Mesodermal cell (in vitro differentiated cells): ENCODE measurements around the gene ILF3.
A peak's percentile ranks its signal among the peaks of the same experiment; 100 is the strongest.

ENCODE experiments used
- H3K27ac ChIP-seq: 2 replicates; pipeline ENCODE4 v1.7.0; 2013; ENCODE audit warnings: mild to moderate bottlenecking, low read depth, low read length, moderate library complexity; ENCODE audit not compliant: severe bottlenecking
- H3K36me3 ChIP-seq: 2 replicates; pipeline ENCODE4 v1.7.1; 2013; ENCODE audit warnings: mild to moderate bottlenecking, low read length, moderate library complexity; ENCODE audit not compliant: control insufficient read depth, insufficient read depth
- H3K4me1 ChIP-seq: one replicate; pipeline ENCODE4 v1.7.1; 2013; ENCODE audit warnings: mild to moderate bottlenecking, low read length; ENCODE audit not compliant: insufficient read depth, control insufficient read depth, poor library complexity, severe bottlenecking
- H3K4me3 ChIP-seq: 2 replicates; pipeline ENCODE4 v1.7.0; 2013; ENCODE audit warnings: low read length, control low read depth, mild to moderate bottlenecking; ENCODE audit not compliant: insufficient read depth, poor library complexity, severe bottlenecking; ENCODE audit errors: extremely low read depth
- H3K9me3 ChIP-seq: 2 replicates; pipeline ENCODE4 v1.7.1; 2013; ENCODE audit warnings: mild to moderate bottlenecking, low read length, moderate library complexity; ENCODE audit not compliant: control insufficient read depth
- WGBS, 2 experiments: methylation state at CpG; one replicate each; pipeline ENCODE4 v1.1.5; 2013; ENCODE audit warnings: missing lambda C conversion rate in 2 of 2; ENCODE audit not compliant: insufficient coverage in 2 of 2; 5-methylcytosine and 5-hydroxymethylcytosine counted together

The ILF3 gene

GRCh38 chr19:10686661-10687517 lies 32.7 kb downstream of the ILF3 start:
- Histone ChIP-seq H3K4me1 (no peaks in the 10 kb centered on the region), H3K4me3 (no peak overlapping the region), H3K27ac (no peak overlapping the region), H3K36me3 (peaks cover 97% of the 10 kb centered on the region), H3K9me3 (no peaks in the 10 kb centered on the region)
- WGBS, 2 experiments: 94 to 95% methylated on average over 26 of the region's 31 CpGs

DNA sequence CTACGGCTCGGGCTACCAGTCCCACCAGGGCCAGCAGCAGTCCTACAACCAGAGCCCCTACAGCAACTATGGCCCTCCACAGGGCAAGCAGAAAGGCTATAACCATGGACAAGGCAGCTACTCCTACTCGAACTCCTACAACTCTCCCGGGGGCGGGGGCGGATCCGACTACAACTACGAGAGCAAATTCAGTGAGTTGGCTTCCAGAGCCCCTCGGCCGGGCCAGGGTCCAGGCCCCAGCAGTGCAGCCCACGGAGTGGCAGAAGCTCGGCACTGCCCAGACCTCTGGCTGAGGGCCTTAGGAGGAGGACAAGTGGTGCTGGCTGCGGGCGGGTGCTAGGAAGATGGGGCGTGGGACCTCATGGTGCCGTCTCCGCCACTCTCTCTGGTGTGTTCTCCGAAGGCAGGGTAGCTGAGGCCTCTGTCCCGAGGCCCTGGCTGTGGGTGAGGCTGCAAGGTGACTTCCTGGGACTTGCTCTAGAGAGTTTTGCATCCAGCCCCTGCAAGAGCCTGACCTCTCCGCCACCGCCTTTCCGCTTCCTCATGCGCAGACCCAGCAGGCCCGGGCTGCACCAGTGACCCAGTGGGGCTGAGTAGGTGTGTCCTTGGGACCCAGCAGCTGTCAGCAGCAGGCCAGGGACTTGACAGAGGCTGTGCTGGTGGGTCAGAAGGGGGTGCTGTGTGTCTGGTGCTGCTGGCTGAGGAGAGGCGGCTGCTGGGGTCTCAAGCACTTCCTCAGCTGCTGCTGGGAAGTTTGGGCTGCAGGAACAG lies 33.6 kb downstream of the ILF3 start:
- no peak overlapping the region for H3K4me3 ChIP-seq
- peaks cover 97% of the 10 kb centered on the region for H3K36me3 ChIP-seq
- 92% methylated on average over 24 to 25 of the region's 25 CpGs for WGBS, 2 experiments
- no peaks in the 10 kb centered on the region for H3K4me1 ChIP-seq
- H3K9me3 ChIP-seq: no peaks in the 10 kb centered on the region
- no peak overlapping the region for H3K27ac ChIP-seq

- 95 to 99% methylated on average over 23 to 24 of the region's 27 CpGs for WGBS, 2 experiments
- no peak overlapping the region for H3K27ac ChIP-seq
- no peak overlapping the region for H3K4me3 ChIP-seq
- peaks cover 90% of the 10 kb centered on the region for H3K36me3 ChIP-seq
- no peaks in the 10 kb centered on the region for H3K4me1 ChIP-seq
- no peaks in the 10 kb centered on the region for H3K9me3 ChIP-seq
Observed at GRCh38 chr19:10688545-10689280, 34.6 kb downstream of the ILF3 start.

GRCh38 chr19:10690341-10690781 lies 36.2 kb downstream of the ILF3 start:
- H3K4me3 ChIP-seq: no peak overlapping the region
- WGBS, 2 experiments: 92 to 93% methylated on average over 6 of the region's 7 CpGs
- peaks cover 73% of the 10 kb centered on the region for H3K36me3 ChIP-seq

DNA sequence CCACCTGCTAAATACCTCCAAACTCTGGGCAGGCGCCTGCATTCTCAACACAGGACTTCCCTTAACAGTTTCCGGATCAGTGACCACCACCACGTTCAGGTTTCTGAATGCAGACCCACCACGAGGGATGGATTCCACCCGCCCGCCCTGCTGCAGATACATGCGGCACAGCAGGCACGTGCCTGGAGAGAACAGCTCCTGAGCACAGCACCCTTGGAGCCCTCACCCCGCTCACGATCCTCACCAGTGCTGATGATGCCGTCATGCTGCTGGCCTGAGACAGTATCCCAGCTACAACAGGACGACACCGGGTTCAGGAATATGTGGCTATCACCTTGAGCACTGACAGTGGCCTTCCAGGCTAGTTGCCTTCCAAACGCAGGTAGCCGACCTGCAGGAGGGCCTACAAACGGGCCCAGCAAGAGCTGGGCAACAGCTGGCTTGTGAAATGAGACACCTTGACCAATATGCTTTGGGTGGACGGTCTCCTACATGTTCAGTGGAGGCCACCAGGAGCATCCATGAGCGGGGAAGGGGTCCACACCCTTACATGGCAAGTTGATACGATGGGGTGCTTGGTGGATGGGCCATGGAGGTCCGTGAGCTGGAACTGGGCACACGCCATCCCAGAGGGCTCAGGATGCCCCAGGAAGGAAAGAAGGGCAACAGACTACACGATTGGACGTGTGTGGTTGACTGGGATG lies 37.2 kb downstream of the ILF3 start:
- no peak overlapping the region for H3K27ac ChIP-seq
- peaks cover 64% of the 10 kb centered on the region for H3K36me3 ChIP-seq
- WGBS, 2 experiments: 96 to 98% methylated on average over 23 of the region's 23 CpGs

More at GRCh38 chr19:10690341-10690781, 36.2 kb downstream of the ILF3 start:
- H3K9me3 ChIP-seq: no peaks in the 10 kb centered on the region
- no peak overlapping the region for H3K27ac ChIP-seq
- peaks cover 4% of the 10 kb centered on the region for H3K4me1 ChIP-seq

GRCh38 chr19:10691883-10692282 lies 37.7 kb downstream of the ILF3 start:
- H3K4me1 ChIP-seq: peaks cover 4% of the 10 kb centered on the region
- H3K9me3 ChIP-seq: no peaks in the 10 kb centered on the region
- H3K4me3 ChIP-seq: no peak overlapping the region
- no peak overlapping the region for H3K27ac ChIP-seq
- 96 to 100% methylated on average over 5 of the region's 5 CpGs for WGBS, 2 experiments
- peaks cover 59% of the 10 kb centered on the region for H3K36me3 ChIP-seq

More for the DNA sequence above, 37.2 kb downstream of the ILF3 start:
- Histone ChIP-seq H3K9me3 (no peaks in the 10 kb centered on the region), H3K4me1 (peaks cover 4% of the 10 kb centered on the region), H3K4me3 (no peak overlapping the region)

- Histone ChIP-seq H3K4me3 (no peak overlapping the region), H3K27ac (no peak overlapping the region), H3K4me1 (peaks cover 4% of the 10 kb centered on the region), H3K36me3 (peaks cover 50% of the 10 kb centered on the region), H3K9me3 (no peaks in the 10 kb centered on the region)
- WGBS, 2 experiments: 89 to 93% methylated on average over 5 of the region's 5 CpGs
Observed at GRCh38 chr19:10692673-10693264, 38.6 kb downstream of the ILF3 start.

DNA sequence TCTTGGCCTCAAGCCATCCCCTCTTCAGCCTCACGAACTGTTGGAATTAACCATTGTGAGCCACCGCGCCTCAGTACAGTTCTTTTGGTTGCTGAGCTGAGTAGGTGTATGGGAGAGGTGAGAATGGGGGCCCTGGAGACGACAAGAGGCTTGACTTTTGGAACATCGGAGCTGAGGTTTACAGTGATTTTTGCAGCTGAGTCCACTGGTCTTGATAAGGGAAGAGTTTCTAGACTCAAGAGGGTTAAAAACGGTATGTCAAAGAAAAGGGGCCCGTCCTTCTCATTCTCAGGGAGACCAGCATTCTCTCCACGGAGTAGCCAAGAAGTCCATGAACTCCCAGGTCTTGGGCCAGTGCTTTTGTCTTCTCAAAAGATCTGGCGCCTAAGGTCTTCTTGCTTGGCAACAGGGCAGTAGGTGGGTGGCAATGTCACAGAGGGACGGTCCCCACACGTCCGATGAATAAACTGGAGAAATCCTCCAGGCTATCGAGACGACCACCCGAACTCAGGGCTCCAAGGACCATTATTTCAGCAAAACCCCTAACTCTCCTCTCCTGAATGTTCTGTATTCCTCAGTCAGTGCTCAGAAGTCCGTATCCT lies 40.7 kb downstream of the ILF3 start:
- Histone ChIP-seq H3K4me1 (peaks cover 4% of the 10 kb centered on the region), H3K27ac (peak overlapping the region; percentile 57), H3K36me3 (peaks cover 32% of the 10 kb centered on the region), H3K4me3 (peak overlapping the region; percentile 19), H3K9me3 (no peaks in the 10 kb centered on the region)
- 77 to 83% methylated on average over 11 to 13 of the region's 16 CpGs for WGBS, 2 experiments

DNA sequence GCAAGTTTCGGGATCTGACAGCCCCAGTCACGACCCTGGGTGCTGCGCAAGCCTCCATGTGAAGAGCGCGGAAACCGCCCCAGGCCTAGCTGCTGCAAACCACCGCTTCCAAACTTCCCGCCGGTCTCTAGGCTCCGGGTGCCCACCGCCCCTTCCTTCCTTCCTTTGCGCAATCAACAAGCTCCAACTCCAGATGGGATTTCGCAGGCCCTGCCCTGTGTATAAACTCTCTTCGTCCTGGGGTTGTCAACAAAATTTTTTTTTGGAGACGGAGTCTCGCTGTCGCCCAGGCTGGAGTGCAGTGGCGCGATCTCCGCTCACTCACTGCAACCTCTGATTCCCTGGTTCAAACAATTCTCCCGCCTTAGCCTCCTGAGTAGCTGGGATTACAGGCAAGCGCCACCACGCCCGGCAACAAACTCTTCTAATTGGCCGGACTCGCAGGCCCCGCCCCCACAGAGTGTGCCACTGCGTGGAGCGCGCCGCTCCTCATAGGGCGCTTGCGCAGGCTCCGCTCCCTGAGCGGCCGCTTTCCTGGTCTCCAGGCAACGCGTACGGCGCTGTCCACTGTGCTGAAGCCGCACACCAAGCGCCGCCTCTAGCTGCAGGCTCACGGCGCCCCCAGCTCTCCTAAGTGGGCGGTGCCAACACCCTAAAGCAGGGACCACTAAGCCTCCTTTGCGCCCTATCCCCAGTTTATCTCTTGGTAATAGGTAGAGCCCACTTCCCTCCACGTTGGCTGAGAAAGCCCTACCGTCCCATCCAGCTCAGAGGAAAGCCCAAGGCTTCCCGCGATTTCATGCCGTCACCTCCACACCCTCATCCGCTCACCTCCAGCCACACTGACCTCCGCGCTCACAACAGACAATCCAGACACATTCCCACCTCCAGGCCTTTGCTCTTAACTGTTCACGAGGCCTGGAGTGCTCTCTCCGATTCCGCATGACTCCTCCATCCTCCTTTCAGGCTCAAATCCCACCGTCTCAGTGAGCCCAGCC lies 41.6 kb downstream of the ILF3 start:
- H3K36me3 ChIP-seq: peaks cover 23% of the 10 kb centered on the region
- 18 to 21% methylated on average over 55 to 58 of the region's 59 CpGs for WGBS, 2 experiments
- H3K4me3 ChIP-seq: peak overlapping the region; percentile 19
- no peaks in the 10 kb centered on the region for H3K9me3 ChIP-seq
- H3K27ac ChIP-seq: peak overlapping the region; percentile 57
- peaks cover 4% of the 10 kb centered on the region for H3K4me1 ChIP-seq
